ENCODE results near the gene ARHGAP23.
"Not testable (repeated sequence)": the region's sequence is repeated elsewhere in the genome, so short reads cannot be mapped to it uniquely, and the experiment has no call there.

The ARHGAP23 gene

DNA sequence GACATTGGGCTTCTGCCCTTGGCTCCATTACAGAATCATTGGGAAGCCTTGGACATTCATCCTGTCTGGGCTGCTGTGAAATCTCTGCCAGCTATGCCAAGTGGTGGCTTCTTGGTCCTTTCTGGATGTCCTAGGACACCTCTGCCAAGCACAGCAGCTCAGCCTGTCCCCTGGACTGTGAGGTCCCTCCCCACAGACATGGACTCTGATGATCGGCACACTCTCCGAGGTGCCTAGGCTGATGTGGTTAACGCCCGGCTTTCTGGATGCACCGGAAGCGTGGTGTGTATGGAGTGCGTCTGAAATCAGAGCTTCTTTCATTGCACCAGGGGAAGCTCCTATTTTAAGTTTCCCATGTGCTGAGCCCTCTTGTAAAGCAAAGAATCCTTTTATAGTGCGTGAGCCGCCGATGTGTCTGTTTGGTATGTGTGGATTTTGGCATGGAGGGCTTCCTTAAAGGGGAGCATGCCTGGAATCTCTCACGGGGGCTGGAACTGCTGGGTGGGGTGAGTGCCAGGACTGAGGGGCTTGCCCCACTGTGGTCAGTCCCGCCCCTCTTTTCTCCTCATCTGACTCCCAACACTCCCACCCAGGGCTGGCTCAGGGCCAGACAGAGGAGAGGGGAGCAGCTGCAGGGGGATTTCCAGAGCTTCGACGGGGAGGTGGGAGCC, 7.0 kb upstream of the ARHGAP23 start:
- DNase-seq, result no peak

- no peak for DNase-seq
These were observed 6.1 kb upstream of the ARHGAP23 start for GRCh38 chr17:38421871-38422827.

GRCh38 chr17:38424297-38424972, 3.8 kb upstream of the ARHGAP23 start:
- no peak for DNase-seq

GRCh38 chr17:38425031-38425430, 3.2 kb upstream of the ARHGAP23 start:
- DNase-seq, result no peak

- DNase-seq, result no peak
These were observed 2.5 kb upstream of the ARHGAP23 start for GRCh38 chr17:38425744-38426143.

DNA sequence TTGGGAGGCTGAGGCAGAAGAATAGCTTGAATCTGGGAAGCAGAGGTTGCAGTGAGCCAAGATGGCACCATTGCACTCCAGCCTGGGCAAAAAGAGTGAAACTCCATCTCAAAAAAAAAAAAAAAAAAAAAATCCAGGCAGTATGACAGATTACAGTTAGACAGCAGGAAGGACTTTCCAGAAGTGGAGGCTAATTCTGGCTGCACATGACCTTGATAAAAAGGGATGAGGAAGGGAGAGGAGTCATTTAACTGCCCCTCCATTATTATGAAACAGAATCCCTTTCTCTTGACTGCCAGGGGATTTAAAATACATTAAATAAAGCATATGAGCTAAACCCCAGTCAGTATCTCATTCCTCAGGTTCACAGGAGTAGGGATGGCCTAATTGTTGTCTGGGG, 1.8 kb upstream of the ARHGAP23 start:
- DNase-seq, result no peak

DNA sequence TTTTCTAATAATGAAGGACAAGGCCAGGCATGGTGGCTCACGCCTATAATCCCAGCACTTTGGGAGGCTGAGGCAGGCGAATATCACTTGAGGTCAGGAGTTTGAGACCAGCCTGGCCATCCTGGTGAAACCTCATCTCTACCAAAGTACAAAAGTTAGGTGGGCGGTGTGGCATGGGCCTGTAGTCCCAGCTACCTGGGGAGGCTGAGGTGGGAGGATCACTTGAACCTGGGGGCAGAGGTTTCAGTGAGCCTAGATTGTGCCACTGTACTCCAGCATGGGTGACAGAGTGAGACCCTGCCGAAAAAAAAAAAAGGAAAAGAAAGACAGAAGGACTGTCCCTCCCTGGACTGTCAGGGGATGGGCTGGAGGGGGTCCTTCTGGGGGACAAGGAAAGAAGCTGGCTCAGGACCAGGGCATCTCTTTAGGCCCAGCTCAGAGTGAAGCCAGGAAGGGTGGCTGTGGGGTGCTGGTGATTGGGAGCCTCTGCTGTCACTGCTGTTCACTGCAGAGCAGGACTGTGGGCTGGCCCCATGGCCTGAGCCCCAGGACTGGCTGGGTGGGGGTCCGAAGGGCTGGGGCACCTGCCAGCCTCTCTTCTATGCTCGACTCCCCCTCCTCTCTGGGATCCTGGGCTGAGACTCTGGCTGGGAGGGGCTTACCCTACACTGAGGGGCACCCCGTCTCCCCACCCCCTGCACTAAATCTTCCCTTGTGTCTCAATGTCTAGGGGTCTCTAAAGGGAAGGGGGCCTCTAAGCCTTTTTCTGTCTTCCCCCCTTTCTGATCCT, 909 bp upstream of the ARHGAP23 start:
- no peak for DNase-seq

- DNase-seq, result no peak
These were observed 543 bp downstream of the ARHGAP23 start for GRCh38 chr17:38428643-38429371.

- DNase-seq, result no peak
These were observed 1.3 kb downstream of the ARHGAP23 start for GRCh38 chr17:38429476-38430100.

DNA sequence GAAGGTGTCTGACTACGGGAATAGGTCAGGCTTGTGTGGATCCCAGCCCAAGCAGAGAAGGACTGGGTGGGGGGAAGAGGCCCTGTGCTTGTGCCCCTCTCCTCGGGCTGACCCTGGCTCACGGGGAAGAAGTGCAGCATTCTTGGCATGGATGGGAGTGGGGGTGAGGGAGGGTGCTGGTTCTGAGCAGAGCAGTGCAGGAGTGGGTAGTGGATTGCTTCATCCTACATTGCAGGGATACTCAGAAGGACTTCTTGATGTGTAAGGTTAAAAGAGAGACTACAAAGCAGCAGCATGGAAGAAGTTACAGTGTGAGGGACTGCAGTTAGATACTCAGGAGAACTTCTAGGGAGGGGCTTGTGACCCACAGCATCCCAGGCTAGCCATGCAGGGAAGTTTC, 2.1 kb downstream of the ARHGAP23 start:
- no peak for DNase-seq

DNA sequence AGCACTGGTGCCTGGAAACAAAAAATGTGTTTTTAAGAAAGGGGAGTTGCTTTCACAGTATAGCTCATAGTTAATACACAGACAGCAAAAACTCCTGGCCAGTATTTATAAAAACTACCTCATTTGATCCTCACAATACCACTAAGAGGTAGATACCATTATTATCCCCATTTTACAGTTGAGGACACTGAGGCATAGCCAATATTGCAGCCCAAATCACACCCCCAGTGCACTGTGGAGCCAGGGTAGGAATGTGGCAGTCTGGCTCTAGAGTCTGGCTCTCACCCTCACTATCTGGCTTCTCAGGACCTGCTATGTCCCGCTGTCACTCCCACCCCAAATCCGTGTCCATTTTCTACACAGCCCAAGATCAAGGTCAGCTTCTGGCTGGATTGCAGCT, 2.6 kb downstream of the ARHGAP23 start:
- DNase-seq, result no peak

GRCh38 chr17:38431346-38432145, 3.3 kb downstream of the ARHGAP23 start:
- DNase-seq, result no peak

GRCh38 chr17:38434178-38434665, 6.0 kb downstream of the ARHGAP23 start:
- DNase-seq, result no peak

- no peak for DNase-seq
These were observed 7.5 kb downstream of the ARHGAP23 start for GRCh38 chr17:38435795-38436194.

- no peak for DNase-seq
These were observed 8.1 kb downstream of the ARHGAP23 start for GRCh38 chr17:38436386-38436785.

DNA sequence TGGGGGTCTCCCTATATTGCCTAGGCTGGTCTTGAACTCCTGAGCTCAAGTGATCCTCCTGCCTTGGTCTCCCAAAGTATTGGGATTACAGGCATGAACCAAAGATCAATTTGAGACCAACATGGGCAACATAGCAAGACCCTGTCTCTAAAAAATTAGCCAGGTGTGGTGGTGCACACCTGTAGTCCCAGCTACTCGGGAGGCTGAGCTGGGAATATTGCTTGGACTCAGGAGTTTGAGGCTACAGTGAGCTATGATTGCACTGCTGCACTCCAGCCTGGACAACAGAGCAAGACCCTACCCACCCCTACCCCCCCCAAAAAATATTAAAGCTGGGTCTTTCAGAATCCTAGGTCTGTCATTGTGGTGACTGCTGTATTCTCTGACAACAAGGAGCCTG, 9.0 kb downstream of the ARHGAP23 start:
- DNase-seq, result not testable (repeated sequence)

- no peak for DNase-seq
These were observed 11.2 kb downstream of the ARHGAP23 start for GRCh38 chr17:38439436-38439835.

GRCh38 chr17:38440614-38441397, 12.5 kb downstream of the ARHGAP23 start:
- no peak for DNase-seq

GRCh38 chr17:38441429-38442061, 13.3 kb downstream of the ARHGAP23 start:
- no peak for DNase-seq
